ENCODE measurements around the gene IGSF21. TPM values are rescaled to one million over a fixed set of nuclear protein-coding genes. Genes with fewer than 3 reads are reported as not detected.

IGSF21 gene
- total and polyA plus RNA-seq, 11 donors: 0.54 to 2.2 (median 0.94) TPM; not detected in 1

DNA sequence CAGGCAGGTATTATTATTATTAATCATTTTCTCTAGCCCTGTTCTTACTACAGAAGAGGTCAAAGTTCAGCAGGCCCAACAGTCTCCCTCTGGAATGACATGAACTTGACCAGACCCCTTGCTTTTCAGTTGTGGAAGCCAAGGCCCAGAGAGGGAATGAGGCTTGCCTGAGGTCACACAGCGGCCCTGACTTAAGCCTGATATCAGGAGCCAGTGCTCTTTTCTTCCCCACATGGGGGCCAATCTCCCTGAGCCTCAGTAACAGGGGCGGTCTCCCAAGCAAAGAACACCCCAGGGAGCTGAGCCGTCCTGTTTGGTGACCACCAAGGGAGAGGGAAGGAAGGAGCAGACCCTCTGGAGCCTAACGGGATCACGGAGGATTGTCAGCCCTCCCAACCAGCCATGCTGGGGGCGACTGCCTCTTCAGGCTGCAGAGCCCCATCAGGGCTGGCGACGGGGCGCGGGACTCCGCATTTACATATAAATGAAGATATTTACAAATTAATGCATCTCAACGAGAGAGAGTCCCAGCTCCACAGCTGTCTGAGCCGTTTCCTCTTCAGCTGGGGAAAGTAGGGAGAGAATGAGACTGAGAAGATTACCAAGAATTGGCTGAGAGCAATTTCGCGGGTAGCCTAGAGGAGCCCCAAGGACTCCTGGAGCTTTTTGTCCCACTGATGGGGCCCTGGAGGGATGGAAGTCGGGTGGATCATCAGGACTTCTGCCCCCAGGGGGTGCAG is 187.0 kb downstream of the IGSF21 start:
- DNase-seq (peak in 1 of 5 donors; percentile 31), ATAC-seq (no peak)
- Histone ChIP-seq H3K27ac (no peak overlapping the region), H3K9me3 (no peaks in the 10 kb centered on the region), H3K36me3 (no peaks in the 10 kb centered on the region), H3K27me3 (peaks cover 9 to 89% (median 35%) of the 10 kb centered on the region in 9 donors), H3K4me3 (no peak overlapping the region), H3K4me1 (no peaks in the 10 kb centered on the region)
- TF ChIP-seq CTCF (IDR thresholded peaks at IDR 0.05) (no peak), POLR2A (IDR thresholded peaks at IDR 0.05) (no peak)
- intact Hi-C loops (cut with DNase I): loop anchor here in 2 of 10 donors (10.0 kb wide), 1 partner anchor 280 kb away; no protein-coding TSS in a partner anchor
- WGBS, 4 donors: 20 to 24% (median 22%) methylated on average over 16 of the region's 16 CpGs

DNA sequence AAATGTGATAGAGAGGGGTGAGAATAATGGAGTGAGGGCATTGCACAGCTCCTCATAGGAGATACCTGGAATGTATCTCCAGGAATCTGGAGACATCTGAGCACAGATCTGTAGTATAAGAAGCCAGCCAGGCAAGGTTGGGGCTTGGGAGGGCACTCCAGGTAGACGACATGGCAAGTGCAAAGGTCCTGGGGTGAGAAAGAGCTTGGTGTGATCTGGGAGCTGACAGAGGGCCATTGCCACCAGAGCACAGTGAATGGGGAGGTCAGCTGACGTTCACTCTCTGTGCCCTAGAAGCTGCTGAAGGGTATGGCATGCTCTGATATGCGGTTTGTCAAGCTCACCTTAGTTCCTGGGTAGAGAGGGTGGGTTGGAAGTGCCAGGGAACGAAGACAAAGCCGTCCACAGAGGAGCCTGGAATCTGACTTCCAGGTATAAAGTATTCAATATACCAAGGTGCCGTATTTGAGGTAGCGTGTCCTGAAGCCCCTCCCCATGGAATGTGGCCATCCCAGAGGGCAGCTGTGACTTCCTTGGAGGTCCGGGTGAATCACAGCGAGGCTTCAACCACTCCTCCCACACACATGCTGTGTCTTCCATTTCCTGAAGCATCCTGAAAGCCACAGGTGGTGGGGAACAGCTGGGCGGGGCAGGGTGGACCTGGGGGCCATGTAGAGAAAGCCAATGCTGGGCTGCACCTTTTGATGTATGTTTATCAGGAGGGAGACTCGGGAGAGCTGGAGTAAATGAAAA is 190.5 kb downstream of the IGSF21 start:
- TF ChIP-seq CTCF (IDR thresholded peaks at IDR 0.05) (no peak), POLR2A (IDR thresholded peaks at IDR 0.05) (no peak)
- DNase-seq (peak in 1 of 5 donors; percentile 27), ATAC-seq (no peak)
- no peaks in the 10 kb centered on the region for H3K9me3 ChIP-seq
- 23 to 31% (median 27%) methylated on average over 11 of the region's 11 CpGs for WGBS, 4 donors
- H3K27me3 ChIP-seq: peaks cover 0 to 66% (median 20%) of the 10 kb centered on the region in 9 donors
- no peaks in the 10 kb centered on the region for H3K4me1 ChIP-seq
- intact Hi-C loops (cut with DNase I): loop anchor here in 2 of 10 donors (10.0 kb wide), 1 partner anchor 277 kb away; no protein-coding TSS in a partner anchor
- H3K36me3 ChIP-seq: no peaks in the 10 kb centered on the region
- H3K27ac ChIP-seq: no peak overlapping the region
- H3K4me3 ChIP-seq: no peak overlapping the region

DNA sequence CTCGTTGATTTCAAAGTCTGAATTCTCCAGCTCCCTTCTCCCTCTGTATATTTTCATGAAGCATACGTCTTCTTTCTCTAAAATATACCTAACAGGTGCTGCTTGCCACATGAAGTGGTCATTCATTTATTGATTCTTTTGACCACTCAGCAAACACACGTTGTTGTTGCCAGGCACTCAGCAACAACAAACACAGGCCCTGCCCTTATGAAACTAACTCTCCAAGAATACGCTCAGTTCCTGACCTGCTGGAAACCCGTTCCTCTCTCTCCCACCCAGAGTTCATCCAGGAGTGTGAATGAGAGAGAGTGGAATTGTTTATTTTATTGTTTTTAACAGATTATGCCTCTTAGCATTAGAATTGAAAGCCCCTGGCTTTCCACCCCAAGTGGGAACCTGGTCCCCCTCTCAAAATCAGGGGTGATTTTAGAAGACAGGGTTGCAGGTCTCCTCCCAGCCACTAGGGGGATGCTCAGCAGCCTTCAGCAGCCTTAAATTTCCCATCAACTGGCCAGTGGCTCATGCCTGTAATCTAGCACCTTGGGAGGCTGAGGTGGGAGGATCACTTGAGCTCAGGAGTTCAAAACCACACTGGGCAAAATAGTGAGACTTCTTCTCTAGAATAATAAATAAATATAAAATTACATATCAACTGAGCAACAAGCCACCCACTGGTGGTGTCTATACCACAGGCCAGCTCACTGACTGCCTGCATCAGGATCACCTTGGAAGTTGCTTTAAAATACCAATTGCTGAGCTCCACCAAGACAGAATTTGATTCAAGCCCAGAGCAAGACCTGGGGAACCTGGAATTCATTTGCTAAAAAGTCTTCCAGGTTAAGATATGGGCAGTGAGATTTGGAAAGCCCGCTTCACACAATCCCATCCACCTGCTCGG is 192.1 kb downstream of the IGSF21 start:
- DNase-seq (peak in 1 of 5 donors; percentile 9), ATAC-seq (no peak)
- TF ChIP-seq POLR2A (IDR thresholded peaks at IDR 0.05) (no peak), CTCF (IDR thresholded peaks at IDR 0.05) (peak in 11 of 12 donors; percentile 31 to 68 (median 56))
- Histone ChIP-seq H3K36me3 (no peaks in the 10 kb centered on the region), H3K9me3 (no peaks in the 10 kb centered on the region), H3K27me3 (peaks cover 0 to 62% (median 20%) of the 10 kb centered on the region in 9 donors), H3K27ac (no peak overlapping the region), H3K4me3 (no peak overlapping the region), H3K4me1 (no peaks in the 10 kb centered on the region)
- 66 to 70% (median 67%) methylated on average over 7 of the region's 7 CpGs for WGBS, 4 donors
- intact Hi-C loops (cut with DNase I): loop anchor here in 2 of 10 donors (10.0 kb wide), 1 partner anchor 275 kb away; no protein-coding TSS in a partner anchor
